HG03460 (cell line): ENCODE results near the gene PLSCR4.
"Not testable (repeated sequence)": the region's sequence is repeated elsewhere in the genome, so short reads cannot be mapped to it uniquely, and the experiment has no call there.

ENCODE experiments used
- ATAC-seq: cut with Tn5 transposase; IDR thresholded peaks from one replicate; pipeline ENCODE4 v1.9.1; 2021; ENCODE audit not compliant: unreplicated experiment

PLSCR4 gene

GRCh38 chr3:146249921-146250320, 984 bp downstream of the PLSCR4 start:
- ATAC-seq: no peak

DNA sequence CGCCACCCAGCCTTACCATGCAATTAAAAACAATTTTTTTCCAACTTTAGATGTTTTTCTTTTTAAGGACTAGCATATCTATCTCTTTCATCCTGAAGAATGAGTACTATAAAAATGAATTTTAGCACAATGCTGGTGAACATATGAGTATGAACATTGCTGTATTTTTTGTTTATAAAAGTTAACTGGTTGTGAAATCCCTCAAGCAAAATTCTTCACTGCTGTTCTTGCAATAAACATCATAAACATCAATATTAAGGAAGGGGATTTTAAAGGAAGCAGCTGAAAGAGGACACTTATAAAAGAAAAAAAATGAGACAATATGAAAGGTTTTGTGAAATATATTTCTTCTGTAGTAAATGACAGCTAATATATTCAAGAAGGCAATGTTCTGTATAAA, 3.0 kb downstream of the PLSCR4 start:
- ATAC-seq: no peak

DNA sequence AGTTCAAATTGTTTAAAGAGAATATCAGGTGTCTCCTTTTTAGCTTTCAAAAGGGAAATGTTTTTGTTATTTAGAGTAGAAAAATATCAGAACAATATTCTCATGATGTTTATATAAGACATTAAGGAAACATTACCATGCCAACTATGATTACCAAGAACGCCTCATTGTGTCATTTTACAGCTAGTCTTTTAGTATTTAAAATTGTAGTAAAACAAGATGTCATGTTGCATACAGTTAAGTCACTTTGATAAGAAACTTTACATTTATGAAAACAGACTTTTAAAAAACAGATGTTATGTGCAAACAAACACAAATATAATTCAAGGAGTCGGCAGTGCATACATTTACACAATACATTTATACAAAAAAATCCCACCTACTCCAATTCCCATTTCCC, 4.4 kb downstream of the PLSCR4 start:
- ATAC-seq: no peak

DNA sequence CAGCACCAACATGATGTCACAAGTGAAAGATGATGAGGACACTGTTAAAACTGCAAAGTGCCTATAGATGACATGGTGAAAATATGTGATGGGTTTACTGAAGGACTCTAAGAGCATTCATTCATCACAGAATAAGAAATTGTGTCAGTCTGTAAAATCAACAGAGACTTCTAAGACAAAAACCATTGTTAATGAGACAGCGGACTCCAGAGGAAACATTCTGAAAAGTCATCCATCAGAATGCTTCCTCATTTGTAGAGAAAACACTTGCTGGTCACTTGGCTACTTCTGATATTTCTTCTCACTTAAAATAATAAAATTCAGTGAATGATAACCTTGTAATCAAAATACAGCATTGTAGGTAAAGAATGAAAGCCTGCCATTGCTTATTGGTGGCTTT, 7.3 kb downstream of the PLSCR4 start:
- ATAC-seq: no peak

DNA sequence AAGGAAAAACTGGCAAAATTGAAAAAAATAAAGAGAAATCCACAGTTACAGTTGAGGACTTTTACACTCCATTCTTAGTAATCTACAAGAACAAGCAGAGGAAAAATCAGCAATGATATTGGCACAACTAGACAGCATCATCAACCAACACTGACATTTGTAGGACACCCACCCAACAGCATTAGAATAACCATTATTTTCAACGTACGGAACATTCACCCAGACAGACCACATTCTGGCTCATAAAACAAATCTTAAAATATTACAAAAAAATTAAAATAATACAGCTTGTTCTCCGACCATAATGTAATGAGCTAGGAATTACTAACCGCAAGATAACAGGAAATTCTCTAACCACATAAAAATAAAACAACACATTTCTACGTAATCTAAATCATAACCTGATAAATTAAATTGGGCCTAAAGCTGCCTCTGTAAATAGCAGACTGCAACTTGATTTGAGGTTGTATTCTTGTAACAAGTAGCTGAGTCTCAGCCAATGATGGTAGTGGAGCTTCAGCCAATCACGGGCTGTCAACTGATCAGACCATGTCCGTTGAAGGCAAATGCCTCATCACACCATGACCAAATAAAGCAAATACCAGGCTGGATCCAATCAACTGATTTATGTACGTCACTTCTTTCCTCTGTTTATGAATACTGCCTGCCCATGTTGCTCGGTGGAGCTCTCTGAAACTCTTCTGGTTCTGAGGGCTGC, 9.2 kb downstream of the PLSCR4 start:
- no peak for ATAC-seq

DNA sequence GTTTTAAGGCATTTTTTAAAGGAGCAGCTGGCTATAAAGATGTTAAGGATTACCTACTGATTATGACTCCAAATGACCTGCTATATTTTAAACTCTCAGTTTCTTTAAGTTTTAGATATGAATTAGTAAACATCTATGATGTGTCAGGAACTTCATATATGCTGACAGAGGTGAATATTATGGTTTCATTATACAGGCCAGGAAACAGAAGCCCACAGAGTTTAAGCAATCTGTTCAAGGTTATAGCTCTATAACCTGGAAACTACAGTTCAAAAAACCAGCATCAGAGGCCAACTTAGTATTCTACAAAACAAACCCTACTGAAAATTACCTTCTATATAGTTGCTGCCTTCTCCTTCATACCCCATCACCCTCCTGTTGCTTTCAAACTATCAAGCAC, 17.4 kb downstream of the PLSCR4 start:
- ATAC-seq: no peak

DNA sequence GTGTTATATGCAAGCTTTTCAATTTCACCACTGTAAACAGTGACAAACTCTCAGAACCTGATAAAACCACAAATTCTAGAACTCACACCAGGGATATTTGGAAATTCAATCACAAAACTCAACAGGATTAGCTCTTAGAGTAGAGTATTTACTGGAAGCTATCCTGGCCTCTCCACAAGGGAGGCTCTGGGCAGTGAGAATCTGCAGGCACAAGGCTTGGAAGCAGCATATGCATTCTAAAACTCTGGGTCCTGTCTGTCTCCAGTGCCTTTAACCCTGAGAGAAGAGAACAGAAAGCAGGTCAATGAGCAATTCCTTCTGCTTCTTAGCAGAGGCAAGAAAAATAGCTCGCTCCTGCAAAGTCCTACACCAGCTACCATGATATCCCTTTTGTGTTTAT, 23.4 kb downstream of the PLSCR4 start:
- ATAC-seq: no peak

GRCh38 chr3:146226881-146227280, 24.0 kb downstream of the PLSCR4 start:
- ATAC-seq: no peak

DNA sequence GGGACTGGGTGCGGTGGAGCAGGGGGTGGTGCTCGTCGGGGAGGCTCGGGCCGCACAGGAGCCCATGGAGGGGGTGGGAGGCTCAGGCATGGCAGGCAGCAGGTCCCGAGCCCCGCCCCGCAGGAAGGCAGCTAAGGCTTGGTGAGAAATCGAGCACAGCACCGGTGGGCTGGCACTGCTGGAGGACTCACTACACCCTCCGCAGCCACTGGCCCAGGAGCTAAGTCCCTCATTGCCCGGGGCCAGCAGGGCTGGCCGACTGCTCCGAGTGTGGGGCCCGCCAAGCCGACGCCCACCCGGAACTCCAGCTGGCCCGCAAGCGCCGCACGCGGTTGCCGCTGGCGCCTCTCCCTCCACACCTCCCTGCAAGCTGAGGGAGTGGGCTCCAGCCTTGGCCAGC, 25.4 kb downstream of the PLSCR4 start:
- ATAC-seq: not testable (repeated sequence)

GRCh38 chr3:146223401-146224373, 27.2 kb downstream of the PLSCR4 start:
- ATAC-seq: no peak

DNA sequence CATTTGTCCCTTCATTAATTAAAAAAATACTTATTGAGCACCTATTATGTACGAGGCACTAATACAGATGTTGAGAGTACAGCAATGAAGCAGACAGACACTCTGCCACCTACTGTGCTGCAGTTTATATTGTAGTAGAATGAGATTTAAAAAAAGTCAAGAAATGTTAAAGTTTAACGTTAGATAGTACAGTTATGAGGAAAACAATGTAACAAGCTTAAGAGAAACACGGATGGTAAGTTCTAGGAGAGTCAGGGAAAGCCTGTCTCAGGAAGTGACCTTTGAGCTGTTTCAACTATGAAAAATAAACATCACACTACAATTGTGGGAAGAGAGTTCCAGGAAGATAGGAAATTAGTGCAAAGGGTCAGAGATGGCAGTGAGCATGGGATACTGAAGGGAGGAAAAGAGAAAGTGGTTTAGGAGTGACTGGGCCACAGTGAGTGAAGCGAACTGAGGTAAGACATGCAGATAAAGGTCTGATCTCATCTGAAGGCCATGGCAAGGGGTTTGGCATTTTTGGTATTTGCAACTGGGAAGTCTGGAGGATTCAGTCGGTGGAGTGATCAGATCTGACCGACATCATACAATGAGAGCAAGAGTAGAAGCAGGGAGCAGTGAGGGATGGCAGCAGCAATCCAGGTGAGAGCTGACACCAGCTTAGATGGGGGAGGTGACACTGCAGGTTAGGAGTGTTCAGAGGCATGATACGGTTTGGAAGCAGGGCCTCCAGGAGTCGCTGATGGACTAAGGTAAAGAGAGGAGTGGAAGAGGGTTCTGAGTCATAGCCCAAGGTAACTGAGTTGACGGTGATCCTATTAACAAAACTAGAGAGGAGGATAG, 28.5 kb downstream of the PLSCR4 start:
- no peak for ATAC-seq

- ATAC-seq: no peak
Measured at GRCh38 chr3:146221276-146221675, 29.6 kb downstream of the PLSCR4 start.

GRCh38 chr3:146218880-146219866, 31.7 kb downstream of the PLSCR4 start:
- no peak for ATAC-seq

DNA sequence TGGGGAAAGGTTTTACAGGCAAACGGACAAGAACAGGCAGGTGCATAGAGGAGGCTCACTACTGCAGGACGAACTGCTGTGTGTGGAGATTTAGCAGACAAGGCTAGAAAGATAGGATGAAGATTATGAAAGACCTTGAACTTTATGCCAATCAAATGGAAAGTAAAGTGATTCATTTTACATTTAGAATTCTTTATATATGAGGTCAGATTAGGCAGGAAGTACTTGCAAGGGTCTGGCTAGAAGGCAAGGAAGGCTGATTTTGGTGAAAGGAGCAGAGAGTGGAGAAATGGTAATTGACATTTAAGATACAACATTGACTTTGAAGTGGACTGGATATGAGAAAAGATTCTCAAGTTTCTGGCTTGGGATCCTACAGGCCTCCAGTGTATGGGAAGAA, 33.6 kb downstream of the PLSCR4 start:
- ATAC-seq: no peak

DNA sequence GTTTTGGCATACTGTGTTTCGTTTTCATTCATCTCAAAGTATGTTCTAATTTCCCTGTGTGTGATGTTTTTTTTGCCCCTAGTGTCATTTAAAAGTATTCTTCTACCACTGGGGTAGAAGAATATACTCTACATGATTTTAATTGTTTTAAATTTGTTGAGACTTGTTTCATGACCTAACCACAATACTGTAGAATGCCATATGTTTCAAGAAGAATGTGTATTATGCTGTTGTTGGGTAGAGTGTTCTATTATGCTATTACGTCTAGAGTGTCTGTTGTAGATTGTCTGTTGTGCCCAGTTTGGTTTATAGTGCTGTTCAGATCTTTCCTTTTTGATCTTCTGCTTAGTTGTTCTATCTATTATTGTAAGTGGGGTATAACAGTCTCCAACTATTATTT, 36.4 kb downstream of the PLSCR4 start:
- ATAC-seq: no peak

- ATAC-seq: no peak
Measured at GRCh38 chr3:146209371-146209770, 41.5 kb downstream of the PLSCR4 start.

DNA sequence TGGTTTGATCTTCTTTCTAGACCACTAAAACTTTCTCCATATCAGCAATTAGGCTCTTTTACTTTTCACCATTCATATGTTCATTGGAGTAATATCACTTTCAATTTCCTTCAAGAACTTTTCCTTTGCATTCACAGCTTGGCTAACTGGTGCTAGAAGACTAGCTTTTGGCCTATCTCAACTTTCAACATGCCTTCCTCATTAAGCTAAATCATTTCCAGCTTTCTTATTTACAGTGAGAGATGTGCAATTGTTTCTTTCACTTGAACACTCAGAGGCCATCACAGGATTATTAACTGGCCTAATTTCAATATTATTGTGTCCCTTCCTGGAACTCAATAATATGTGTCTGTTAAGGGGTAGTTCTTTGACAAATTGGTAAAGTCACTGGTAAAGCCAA, 47.1 kb downstream of the PLSCR4 start:
- ATAC-seq: no peak

GRCh38 chr3:146200461-146201220, 50.3 kb downstream of the PLSCR4 start:
- no peak for ATAC-seq

GRCh38 chr3:146199762-146200161, 51.1 kb downstream of the PLSCR4 start:
- ATAC-seq: no peak
